Islet of Langerhans (tissue), 1 donor: Measurements from ENCODE around the gene AP1G2.

Source experiments
- FAIRE-seq: peaks from one replicate; lab custom pipeline; 2011; peaks lifted over from hg19 to GRCh38; lab: Jason Lieb, UNC

Gene AP1G2

DNA sequence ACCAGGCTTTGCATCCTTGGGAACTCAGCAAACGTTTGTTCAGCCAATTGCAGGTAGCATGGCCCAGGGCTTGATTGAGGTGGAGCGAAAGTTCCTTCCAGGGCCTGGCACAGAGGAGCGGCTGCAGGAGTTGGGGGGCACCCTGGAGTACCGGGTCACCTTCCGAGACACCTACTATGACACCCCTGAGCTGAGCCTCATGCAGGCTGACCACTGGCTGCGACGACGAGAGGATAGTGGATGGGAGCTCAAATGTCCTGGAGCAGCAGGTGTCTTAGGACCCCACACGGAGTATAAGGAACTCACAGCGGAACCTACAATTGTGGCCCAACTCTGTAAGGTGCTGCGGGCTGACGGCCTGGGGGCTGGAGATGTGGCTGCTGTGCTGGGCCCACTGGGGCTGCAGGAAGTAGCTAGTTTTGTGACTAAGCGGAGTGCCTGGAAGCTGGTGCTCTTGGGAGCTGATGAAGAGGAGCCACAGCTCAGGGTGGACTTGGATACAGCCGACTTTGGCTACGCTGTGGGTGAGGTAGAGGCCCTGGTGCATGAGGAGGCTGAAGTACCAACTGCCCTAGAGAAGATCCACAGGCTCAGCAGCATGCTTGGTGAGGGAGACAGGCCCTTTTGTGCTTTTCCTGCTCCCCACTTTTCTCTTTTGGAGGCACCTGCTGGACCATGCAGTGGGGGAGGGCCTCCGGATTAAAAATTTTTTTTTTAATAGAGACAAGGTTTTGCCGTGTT is 10.7 kb downstream of the AP1G2 start:
- no peak for FAIRE-seq

DNA sequence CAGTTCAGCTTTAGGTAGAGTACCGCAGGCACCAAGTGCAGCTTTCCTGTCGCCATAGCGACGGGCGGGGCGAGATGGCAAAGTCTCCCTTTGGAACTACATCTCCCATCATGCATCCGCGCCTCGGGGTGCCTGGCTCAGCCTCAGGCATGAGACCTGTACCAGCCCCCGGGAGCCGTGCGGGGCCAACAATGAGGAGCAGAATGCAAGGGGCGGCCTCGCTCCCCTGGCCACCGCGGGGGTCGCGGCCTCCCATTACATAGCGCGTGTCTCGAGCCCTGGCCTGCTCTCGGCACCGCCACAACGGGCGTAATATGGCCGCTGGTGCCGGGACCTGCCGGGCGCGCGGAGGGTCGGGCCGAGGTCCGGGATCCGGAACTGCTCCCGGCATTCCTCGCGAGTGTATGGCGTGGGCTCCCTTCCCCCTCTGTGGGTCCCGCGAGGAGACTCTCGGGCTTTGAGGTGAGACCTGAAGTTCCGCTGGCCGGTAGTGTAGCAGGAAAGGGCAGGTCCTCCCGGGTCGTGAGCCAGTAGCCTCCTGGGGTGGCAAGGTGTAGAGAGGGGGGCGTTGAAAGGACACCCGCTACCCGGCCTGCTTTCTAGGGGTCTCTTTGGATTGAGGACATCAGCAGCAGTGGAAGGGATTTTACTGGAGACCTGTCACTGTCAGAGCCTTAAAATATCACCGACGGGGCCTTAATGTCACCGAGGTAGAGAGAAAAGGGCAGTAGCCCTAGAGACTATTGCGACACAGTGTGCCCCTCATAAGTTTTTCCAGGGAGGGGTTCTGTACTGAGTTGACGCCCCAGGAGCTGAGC is 11.5 kb downstream of the AP1G2 start, which contains the start of gene THTPA:
Gene THTPA (plus strand): TSS at position 390 of the 818 bp plus-strand sequence. CDS start 487 bp downstream, outside the sequence.
- no peak for FAIRE-seq

DNA sequence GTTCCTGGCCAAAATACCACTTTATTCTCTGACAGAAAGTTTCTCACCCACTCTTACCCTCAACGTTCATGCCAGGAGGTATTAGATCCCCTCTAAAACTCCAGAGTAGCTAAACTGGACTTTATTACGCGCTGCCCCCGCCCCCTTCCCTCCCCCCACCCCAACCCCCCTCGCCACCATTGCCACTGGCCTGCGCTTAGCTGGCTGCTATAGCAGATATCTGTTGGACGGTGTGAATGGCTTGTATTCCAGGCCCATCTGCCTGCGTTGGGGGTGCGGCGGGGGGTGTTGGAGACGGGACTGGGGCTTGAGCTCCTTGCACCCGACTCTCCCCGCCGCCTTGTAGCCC is 12.1 kb downstream of the AP1G2 start:
- no peak for FAIRE-seq

DNA sequence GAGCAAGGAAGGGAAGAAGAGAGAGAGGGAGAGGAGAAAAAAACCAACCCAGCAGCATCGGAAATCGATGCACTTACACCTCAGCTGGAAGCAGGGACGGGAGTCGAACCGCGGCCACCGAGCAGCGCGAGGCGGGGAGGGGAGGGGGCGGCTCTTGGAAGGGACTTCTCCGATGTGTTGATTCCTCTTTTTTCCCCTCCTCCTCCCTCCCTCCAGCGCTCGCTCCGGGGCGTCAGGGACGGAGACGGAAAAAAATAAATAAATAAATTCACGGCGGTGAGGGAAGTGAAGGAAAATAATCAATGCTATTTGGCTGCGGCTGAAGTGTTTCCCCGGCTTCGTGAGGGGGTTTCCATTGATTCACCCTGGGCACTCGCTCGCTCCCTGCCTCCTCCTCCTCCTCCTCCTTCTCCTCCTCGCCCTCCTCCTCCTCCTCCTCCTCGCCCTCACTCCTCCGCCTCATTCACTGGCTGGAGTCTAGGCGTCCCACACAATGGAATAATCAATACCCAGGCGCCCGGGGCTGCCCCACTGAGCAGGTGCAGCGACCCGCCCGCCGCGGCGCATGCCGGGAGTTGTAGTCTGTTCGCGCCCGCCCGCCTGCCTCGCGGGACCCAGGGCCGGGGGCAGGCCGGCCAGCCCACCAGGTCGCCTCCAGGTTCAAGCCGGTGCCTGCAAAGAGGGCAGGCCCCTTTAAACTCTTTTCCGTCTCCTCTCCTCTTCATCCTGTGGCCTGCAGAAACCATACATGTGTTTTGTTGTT is 16.1 kb downstream of the AP1G2 start, which contains the start of gene ZFHX2:
Gene ZFHX2 (minus strand): TSS at position 500 of the 763 bp plus-strand sequence. CDS start 16,440 bp downstream, outside the sequence.
- no peak for FAIRE-seq

DNA sequence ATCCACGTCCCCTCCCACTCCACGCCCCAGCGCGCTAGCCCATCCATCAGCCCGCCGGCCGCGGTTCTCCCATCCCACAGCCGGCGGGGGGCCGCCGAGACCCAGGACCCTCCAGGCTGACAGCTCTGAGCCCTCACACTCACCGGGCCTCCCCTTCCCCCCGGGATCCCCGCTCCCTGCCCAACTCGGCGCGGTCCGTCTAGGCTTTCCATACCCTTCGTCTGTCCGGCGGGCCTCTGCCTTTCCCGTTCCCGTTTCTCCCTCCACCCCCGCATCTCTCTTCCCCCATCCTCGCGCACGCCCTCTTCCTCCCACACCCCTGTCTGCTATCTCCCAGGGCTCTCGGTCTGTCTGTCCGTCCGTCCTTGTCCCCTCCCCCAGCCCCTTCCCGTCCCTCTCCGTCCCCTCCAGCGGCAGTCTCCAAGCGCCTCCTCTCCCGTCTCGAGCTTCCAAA is 16.8 kb downstream of the AP1G2 start:
- no peak for FAIRE-seq

DNA sequence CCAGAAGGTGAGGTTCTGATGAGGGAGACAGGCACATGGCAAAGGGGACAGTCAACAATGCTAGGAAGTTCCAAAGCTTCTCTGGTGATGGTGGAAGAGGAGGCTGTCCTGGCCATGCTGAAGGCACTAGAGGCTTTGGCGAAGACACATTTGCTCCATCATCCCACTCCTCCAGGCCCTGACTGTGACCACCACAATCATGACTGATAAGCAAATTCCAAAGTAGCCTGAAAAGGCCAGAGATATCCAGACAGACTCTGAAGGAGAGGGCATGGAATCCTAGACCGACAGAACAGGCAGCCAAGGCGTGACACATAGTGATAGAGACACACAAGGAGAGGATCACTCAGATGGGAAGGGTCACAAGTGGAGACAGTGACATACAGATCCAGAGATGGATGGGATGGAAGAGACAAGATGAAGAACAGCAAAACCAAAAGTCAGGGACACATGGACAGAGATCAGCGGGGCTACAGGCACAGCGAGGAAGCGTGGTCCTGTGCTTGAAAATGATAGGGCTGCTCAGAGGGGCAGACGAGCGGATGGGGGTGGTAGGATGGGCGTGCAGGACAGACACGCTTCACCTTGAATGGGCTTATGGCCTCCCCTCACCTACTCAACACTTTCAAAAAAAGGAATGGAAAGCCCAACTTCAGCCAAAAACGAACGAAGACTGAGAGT is 17.3 kb downstream of the AP1G2 start:
- no peak for FAIRE-seq

DNA sequence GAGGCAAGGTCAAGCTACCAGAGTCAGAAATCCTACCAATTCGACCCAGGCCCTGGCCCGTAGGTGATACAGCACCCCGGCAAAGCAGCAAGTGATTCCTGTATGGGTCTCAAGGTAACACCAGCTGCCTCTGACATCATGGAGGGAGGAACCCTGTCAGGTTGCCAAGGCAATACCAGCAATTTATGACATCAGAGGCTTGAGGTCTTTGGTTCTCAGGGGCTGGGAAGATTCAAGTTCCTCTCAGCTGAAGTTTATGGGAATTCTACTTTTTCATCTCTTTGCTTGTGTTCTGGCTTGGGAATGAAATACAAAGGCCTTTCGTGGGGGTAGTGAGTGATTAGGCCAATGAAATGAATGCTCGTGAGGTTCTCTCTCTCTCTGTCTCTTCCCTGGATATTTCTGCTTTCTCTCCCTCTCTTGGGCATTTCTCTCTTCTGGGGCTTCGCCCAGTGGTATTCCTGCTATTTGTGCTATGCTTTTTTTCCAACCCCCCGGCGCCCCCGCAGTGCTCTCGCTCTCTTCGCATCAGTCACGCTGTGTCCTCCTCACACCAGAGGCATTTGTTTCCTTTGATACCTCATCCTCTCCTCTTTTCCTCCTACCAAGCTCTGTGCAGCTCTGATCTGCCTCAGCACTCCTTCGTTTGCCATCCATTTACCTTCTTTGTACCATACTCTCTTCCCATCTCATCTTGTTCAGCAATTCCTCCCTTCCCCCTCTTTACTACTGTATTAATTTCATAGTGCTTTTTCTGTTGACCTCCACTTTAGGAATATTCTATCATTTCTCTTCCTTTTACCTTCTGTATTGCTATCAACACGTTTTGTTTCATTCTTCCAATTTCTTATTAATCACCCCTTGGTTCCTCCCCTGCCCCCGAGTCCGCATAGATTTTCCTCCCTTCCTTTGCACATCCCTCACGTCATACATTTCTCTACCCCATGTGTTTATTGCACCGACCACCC is 19.0 kb downstream of the AP1G2 start:
- no peak for FAIRE-seq

DNA sequence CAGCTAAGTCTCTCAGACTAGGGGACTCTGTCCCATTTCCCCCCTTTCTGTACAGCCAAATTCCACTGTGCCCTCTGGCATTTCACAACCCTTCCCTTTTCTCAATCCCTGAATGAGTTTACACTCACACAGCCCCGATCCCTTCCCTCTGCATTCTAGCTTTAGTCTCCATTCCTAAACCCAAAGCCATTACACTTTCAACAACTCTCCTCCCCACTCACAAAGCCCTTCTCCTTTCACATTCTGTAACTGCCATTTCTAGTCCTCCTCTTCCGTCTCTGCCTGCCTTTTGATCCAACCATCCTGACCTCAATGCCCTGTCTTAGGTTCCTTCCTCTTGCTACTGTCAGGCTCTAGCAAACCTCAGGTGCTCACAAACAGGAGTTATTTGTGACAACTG is 19.7 kb downstream of the AP1G2 start:
- no peak for FAIRE-seq

DNA sequence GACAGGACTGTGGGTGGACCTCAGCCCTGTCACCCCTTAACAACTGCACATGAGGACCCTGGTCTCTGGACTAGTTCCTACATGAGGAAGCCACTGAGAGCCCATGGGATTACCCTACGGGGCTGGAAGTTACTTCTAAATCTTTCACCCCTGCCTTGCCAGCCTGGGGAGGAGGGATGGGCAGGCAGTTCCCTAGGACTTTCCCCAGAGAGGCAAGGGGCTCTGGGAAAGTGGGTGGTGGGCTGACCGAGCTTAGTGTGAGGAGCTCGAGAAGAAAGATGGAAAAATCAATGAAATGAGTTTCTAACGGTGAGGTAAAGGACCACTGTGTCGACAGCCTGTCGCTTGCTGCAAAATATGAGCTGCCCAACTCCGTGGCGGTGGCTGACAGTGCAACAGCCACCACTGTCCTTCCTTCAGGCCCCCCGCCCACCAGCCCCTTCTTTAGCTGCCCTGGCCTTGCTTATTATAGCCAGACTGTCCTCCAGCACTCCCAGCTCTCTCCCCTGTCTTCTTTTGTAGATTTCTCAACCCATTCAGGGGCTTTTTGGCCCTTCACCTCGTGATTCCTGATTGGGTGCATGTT is 21.0 kb downstream of the AP1G2 start:
- FAIRE-seq: no peak

DNA sequence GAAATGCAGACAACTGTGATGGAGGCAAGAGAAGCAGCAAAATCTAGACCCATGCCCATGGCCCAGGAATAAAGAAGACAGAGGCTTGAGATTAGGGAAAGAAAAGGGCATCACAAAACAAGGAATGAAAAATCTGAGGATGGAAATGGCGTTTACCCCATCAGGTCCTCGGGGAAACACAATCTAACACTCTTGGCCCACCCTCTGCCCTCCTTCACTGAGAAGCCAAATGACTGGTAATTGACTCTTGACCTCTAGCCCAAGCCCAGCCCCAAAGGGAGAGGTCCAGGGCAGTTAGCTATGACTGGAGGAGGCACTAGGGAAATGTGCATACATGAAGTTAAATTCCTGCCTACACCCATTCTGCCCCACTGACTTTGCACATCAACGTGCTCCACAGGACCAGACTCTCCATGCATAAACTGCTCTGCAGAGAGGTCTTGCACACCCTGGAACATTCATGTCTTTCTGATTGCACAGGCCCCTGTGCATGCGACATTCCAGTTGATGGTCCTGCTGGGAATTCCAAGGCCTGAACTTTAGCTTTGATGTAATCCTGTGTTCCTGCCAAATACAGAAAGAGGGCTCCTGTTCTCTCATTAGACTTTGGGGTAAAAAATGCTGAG is 21.7 kb downstream of the AP1G2 start:
- no peak for FAIRE-seq

DNA sequence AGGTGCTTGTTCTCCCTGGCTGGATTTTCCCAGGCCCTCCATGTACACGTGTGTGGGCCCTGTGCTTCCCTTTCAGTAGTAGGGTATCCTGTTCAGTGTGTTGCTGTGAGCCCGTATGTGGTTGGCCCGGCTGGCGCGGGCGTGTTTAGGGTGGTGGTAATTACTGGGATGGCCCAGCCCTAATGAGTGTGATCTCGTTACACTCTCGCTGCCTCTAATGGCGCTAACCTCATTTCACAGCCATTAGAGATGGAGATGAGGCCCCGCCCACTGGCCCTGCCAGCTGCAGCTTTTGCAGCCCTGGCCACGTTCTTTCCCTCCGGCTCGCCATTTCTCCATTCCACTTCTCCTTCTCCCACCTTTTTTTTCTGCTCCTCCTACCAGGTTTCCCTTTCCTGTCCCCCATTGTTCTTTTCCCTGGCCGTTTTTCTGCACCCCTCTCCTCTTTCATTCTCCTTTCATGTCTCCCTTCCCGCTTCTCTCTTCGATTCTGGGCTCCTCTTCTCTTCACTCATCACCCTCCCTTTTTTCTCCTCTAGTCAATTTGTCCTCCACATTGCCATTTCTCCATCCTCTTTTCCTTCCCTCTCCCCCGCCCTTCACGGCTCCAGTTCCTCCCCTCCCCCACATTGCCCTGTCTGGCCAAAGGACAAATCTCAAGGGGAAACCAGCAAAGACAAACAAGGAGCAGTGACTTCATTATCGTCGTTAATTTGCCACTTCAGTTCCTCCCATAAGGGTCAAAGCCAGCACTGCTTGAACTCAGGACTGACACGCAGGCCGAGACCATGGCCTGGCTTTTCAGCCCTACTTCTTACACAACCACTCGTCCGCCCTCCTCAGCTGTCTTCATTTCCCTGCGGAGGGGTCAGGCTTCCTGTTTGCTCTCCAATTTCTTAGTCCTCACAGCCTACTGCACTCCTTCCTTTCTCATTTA is 22.8 kb downstream of the AP1G2 start:
- FAIRE-seq: no peak

DNA sequence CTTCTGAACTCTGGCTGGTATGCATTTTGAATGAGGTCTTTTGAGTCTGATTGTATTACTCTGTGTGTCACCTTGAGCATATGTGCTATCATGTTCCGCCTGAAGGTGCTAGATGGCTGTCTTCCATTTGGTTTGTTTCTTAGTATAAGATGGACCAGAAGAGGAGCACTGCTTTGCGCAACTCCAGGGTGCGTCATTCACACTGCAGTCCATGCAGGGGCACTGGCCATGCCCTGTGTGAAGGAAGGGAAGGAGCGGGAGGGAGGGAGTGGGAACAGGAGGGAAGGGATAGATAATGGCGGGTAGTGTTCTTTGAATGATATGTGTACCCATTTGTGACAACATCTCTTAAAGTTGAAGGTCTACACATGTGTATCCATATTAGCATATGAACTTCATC is 24.2 kb downstream of the AP1G2 start:
- no peak for FAIRE-seq

DNA sequence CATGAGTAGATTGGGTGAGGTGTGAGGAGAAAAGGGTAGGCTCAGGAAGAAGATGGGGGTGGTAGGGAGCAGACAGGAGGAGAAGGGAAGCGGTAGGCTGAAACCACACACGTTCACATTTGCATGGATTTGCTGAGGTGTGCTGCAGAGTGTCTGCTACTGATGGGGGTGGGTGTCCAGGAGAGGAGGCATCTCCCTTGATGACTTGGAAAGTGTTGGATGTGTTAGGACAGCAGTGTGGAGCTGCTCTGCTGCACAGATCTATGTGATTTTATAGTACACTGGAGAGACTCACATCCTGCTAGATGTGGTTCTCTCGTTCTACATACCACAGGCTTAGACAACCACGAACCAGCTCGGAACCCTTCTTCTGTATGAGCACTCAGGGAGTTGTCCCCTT is 25.3 kb downstream of the AP1G2 start:
- FAIRE-seq: no peak

DNA sequence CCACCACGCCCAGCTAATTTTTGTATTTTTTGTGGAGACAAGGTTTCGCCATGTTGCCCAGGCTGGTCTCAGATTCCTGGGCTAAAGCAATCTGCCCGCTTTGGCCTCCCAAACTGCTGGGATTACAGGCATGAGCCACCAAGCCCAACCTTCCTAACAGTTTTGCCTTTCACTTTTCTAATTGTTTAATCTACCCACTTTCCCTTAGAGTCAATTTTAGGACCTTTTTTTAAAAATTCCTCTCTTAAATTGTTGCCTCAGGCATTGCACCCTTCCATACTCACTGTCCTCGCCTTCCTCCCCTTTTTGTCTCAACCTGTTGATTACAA is 27.5 kb downstream of the AP1G2 start:
- FAIRE-seq: no peak

DNA sequence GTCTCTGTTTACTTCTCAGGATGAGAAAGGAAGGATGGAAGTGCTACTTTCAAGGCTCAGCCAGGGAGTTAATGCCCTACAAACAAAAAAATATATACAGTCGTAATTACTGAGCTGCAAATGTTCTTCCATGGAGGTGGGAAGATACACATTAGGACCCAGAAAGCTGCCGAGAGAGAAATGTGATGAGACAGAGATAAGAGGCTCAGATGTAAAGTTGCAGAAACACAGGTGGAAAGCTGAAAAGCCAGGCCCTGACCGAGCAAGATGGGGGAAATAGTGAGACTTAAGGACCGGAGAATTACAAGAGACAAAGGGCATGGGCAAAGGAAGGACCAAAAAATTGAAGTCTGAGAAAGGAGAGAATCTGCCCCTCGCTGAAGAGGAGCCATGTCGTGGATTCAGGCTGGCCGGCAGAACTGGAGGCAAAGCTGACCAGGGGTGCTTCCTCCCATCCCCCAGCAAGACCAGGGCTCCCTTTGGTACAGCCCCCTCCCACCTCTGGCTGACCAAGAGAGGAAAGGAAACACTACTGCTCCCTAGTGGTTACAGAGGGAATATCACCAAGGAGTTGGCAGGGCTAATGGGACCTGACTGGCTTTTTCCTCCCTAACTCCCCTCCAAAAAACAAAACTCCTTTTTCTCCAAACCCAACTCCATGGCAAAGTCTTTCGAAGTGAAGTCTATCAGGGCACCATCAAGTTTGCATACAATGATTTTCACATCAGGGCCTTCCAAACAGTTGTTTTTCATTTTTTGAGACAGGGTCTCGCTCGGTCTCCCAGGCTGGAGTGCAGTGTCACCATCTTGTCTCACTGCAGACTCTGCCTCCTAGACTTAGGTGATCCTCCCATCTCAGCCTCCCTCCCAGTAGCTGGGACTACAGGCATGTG is 28.1 kb downstream of the AP1G2 start:
- FAIRE-seq: no peak

DNA sequence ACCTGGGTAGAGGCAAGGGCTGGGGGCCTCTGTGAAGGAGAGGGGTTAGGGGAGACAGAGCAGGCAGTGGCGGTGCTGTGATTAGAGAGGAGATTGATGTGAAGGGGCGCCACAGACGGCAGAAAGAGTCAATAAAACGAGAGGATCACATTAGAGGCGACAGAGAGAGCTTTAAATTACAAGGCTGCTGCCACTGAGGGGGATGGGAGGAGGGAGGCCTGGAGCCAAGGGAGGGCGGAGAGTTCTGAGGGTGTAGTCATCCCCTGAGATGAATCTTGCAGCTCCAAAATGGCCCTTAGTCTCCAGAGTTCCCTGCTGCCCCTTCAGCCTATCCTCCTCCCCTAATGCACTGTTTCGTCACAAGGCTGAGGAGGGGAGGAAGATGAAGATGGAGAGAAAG is 28.8 kb downstream of the AP1G2 start:
- FAIRE-seq: no peak

DNA sequence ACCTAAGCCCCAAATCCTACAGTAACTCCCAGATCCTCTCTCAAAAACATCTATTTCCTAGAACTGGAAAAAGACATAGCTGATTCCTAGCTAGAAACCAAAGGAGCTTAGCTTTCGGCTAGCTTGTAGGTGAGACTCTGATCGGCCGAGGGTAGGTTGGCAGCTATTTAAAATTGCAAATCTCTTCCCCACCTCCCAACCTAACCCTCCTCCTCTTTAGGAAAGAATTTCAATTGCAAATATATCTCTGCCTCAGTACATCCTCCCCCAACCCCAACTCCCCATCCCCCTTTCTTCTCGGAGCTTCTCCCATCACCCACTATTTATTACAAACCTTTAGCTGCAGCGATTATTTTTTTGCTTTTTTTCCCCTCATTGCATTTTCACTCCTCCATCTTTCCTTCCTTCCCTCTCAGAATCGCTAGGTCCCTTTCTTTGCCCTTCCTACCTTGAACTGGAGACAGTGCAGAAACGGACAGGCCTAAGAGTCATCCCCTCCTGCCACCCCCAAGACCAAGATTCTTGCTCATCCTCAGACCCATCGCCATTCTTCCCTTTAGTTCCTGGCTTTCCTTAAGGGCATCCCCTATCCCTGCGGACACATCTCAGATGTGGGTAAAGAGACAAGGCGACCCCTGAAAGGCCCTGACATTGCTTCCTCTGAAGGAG is 29.4 kb downstream of the AP1G2 start:
- FAIRE-seq: no peak
